Psoas muscle (tissue), 8 donors: Measurements from ENCODE around the gene REV3L. TPM values are rescaled to one million over a fixed set of nuclear protein-coding genes. Genes with fewer than 3 reads are reported as not detected.
"Not testable (repeated sequence)": the region's sequence is repeated elsewhere in the genome, so short reads cannot be mapped to it uniquely, and the experiment has no call there.

Experiments
- ATAC-seq, 4 donors: fragments of 200-7000 bp; cut with Tn5 transposase; one replicate each; pipeline ENCODE4 v1.9.1; 2020; ENCODE audit warnings: moderate library complexity in 3 of 4, mild to moderate bottlenecking in 2 of 4
- DNase-seq, 2 donors: peaks; one replicate each; pipeline ENCODE4 v3.0.0-alpha.2; 2020
- H3K27ac ChIP-seq: fragments of 200-600 bp; one replicate; pipeline ENCODE4 v1.8.0; 2022
- H3K27me3 ChIP-seq, 3 donors: fragments of 200-600 bp in 1 of 3; one replicate each; pipeline versions ENCODE4 v1.6.1 to v1.8.0; 2013 to 2022; ENCODE audit warnings: low read length in 2 of 3, mild to moderate bottlenecking in 2 of 3, moderate library complexity in 1 of 3; ENCODE audit not compliant: insufficient read depth in 3 of 3
- H3K36me3 ChIP-seq, 2 donors: fragments of 200-600 bp in 1 of 2; one replicate each; pipeline versions ENCODE4 v1.6.1 to v1.8.0; 2013 to 2022; ENCODE audit warnings: low read depth in 1 of 2, mild to moderate bottlenecking in 1 of 2, moderate library complexity in 1 of 2; ENCODE audit not compliant: insufficient read depth in 1 of 2
- H3K4me1 ChIP-seq: fragments of 200-600 bp; one replicate; pipeline ENCODE4 v1.8.0; 2022
- H3K4me3 ChIP-seq: fragments of 200-600 bp; one replicate; pipeline ENCODE4 v1.8.0; 2022; ENCODE audit warnings: mild to moderate bottlenecking
- H3K9me3 ChIP-seq: fragments of 200-600 bp; one replicate; pipeline ENCODE4 v1.8.0; 2022
- WGBS, 3 donors: extraction: QIAGEN DNeasy Blood & Tissue Kit; methylation state at CpG; one replicate each; pipeline versions ENCODE4 v1.1.6 to v1.1.7; 2013; 5-methylcytosine and 5-hydroxymethylcytosine counted together
- intact Hi-C, 2 donors: fragments of 100-400 bp; cut with DNase I; formaldehyde crosslinking; loops; one replicate each; pipeline versions ENCODE4 v1.11.0 to v1.14.2; 2022
- polyA plus RNA-seq, 3 donors: library from polyadenylated mRNA; stranded (reverse); fragments of 200-250 nt; gene quantifications; one replicate each; pipeline ENCODE4 v1.2.3, GENCODE V29; 2013
- total RNA-seq, 4 donors: library from RNA; stranded (reverse); fragmentation: NEBNext Ultra II Directional in 2 of 4; extraction: Animal tissue kit (Norgen Biotek cat#: 25700) in 2 of 4; gene quantifications; one replicate each; pipeline versions ENCODE4 v1.2.1 to v1.2.4, GENCODE V29; 2021 to 2023
- TF ChIP-seq, protein P1 (sequence below): fragments of 200-600 bp; IDR thresholded peaks from one replicate; pipeline ENCODE4 v1.8.0; 2022; ENCODE audit warnings: antibody characterized with exemption
- donor health status: healthy with polysubstance abuse.
- donor health status: DM: no; HTN: no; CAD: no; lungs with moderate emphysema.
- donor health status: Bipolar disorder and iron deficiency.
- donor health status: healthy.
- donor health status: DM: yes; HTN: yes; CAD: no.
- donor health status: DM: no; HTN: no; CAD: no.
- donor health status: DM: no; HTN: no; CAD: no.
- donor health status: DM: yes; HTN: yes; CAD: no.

REV3L gene
- total and polyA plus RNA-seq, 7 donors, result 9.0 to 36.3 (median 18.8) TPM

DNA sequence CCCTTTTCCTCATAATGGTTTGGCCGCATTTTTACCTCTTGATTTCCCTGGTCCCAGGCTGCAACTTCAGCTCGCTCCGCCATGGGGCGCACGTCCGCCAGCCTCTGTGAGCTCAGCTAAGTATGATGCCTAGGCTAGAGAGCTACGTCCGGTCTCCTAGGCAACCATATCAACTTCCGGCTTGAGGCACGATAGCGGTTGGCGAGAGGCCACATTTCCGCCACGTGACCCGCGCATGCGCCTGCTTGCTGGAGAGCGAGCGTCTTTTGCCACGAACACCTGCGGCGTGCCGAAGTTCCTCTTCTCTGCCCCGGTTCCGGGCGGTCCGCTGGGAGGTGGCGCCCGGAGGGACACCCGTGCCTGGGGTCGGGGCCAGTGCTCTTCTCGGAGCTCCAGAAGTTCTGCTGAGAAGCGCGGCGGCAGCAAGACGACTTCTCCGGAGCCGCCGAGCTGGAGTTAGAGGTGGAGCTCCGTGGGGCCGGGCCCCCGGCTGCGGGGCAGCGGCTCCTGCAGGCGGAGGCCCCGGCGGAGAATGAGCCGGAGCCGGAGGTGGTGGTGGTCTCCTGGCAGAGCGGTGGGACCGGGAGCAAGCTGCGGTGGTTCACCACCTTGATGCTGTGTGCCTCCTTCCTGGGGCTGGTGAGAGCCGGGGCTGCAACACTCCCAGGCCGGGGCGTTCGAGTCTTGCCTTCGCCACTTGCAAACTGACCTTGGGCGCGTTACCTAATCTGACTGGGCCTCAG lies 223.8 kb downstream of the REV3L start:
- Histone ChIP-seq H3K27ac (peak overlapping the region; percentile 87), H3K4me3 (peak overlapping the region; percentile 75), H3K9me3 (no peaks in the 10 kb centered on the region), H3K27me3 (no peaks in the 10 kb centered on the region), H3K4me1 (peaks cover 7% of the 10 kb centered on the region), H3K36me3 (peaks cover 0 to 4% of the 10 kb centered on the region in 2 donors)
- DNase-seq, result peak; percentile 98 to 99
- TF ChIP-seq, protein P1, sequence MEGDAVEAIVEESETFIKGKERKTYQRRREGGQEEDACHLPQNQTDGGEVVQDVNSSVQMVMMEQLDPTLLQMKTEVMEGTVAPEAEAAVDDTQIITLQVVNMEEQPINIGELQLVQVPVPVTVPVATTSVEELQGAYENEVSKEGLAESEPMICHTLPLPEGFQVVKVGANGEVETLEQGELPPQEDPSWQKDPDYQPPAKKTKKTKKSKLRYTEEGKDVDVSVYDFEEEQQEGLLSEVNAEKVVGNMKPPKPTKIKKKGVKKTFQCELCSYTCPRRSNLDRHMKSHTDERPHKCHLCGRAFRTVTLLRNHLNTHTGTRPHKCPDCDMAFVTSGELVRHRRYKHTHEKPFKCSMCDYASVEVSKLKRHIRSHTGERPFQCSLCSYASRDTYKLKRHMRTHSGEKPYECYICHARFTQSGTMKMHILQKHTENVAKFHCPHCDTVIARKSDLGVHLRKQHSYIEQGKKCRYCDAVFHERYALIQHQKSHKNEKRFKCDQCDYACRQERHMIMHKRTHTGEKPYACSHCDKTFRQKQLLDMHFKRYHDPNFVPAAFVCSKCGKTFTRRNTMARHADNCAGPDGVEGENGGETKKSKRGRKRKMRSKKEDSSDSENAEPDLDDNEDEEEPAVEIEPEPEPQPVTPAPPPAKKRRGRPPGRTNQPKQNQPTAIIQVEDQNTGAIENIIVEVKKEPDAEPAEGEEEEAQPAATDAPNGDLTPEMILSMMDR, result peak; percentile 95
- WGBS, 3 donors, result 1% methylated on average over 54 to 59 of the region's 59 CpGs
- ATAC-seq, result peak; percentile 98 to 99 (median 98)
- intact Hi-C loops, result loop anchor here in 1 of 2 donors (5.0 to 10.0 kb wide), 2 partner anchors 223 to 786 kb away; partner anchors contain the start of gene REV3L

DNA sequence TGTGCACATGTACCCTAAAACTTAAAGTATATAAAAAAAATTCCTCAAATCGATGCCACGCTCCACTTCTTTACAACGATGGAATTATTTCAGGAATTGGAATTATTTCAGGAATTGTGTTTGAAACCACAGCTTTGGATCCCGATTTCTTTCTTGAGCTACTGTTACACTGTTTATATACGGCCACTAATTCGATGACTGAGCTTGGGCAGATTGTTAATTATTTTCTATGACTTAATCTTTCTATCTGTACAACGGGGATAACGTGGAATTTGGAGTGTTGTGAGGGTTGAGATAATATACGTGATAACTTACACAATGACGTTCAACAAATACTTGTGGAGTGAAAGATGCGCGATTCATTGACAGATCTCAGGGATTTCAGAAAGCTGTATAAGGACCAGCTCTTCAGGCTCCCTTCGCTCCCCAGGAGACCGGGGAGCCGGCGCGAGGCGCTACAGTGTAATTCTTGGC lies 224.4 kb downstream of the REV3L start:
- Histone ChIP-seq H3K27me3 (no peaks in the 10 kb centered on the region), H3K27ac (peak overlapping the region; percentile 87), H3K36me3 (no peaks in the 10 kb centered on the region), H3K9me3 (no peaks in the 10 kb centered on the region), H3K4me3 (peak overlapping the region; percentile 75), H3K4me1 (peaks cover 7% of the 10 kb centered on the region)
- 8 to 11% (median 9%) methylated on average over 18 of the region's 18 CpGs for WGBS, 3 donors
- intact Hi-C loops, result loop anchor here in 1 of 2 donors (5.0 to 10.0 kb wide), 2 partner anchors 224 to 786 kb away; partner anchors contain the start of gene REV3L
- no peak for DNase-seq
- ATAC-seq, result no peak
- TF ChIP-seq, protein P1, result no peak

DNA sequence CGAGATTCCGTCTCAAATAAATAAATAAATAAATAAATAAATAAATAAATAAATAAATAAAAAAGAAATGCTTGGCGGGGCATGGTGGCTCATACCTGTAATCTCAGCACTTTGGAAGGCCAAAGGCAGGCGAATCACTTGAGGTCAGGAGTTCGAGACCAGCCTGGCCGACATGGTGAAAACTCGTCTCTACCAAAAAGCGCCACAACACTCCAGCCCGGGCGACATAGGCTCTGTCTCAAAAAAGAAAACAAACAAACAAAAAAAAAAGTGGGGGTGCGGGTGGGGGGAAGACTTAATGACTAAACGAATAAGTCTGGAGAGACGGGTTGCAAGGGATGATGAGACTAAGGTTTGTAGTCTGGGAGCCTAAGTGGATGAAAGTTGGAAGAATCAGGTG lies 225.0 kb downstream of the REV3L start:
- Histone ChIP-seq H3K27me3 (no peaks in the 10 kb centered on the region), H3K36me3 (no peaks in the 10 kb centered on the region), H3K4me3 (no peak overlapping the region), H3K27ac (no peak overlapping the region), H3K4me1 (peaks cover 7% of the 10 kb centered on the region), H3K9me3 (no peaks in the 10 kb centered on the region)
- TF ChIP-seq, protein P1, result no peak
- ATAC-seq, result no peak
- 93 to 94% (median 94%) methylated on average over 13 of the region's 13 CpGs for WGBS, 3 donors
- DNase-seq, result no peak
- intact Hi-C loops, result loop anchor here in 1 of 2 donors (5.0 to 10.0 kb wide), 2 partner anchors 224 to 787 kb away; partner anchors contain the start of gene REV3L

DNA sequence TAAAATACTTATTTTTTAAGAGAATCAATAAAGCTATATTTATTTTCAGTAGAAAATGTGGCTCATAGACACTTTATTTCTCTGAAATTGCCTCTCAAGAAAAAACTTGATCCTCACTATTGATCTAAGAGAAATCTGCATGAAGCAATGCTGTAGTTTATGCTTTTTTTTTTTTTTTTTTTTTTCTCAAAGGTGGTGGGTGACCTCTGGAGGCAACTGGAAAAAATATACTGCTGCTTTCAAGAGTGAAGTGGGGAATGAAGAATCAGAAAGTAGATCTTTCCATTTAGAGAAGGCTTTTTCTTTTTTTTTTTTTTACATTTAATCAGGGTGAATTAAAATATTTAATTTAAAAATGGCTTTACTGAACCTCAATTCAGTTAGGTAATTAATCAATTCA lies 226.4 kb downstream of the REV3L start:
- ATAC-seq (no peak), DNase-seq (no peak)
- no peaks in the 10 kb centered on the region for H3K27me3 ChIP-seq
- H3K4me1 ChIP-seq, result peaks cover 7% of the 10 kb centered on the region
- H3K27ac ChIP-seq, result no peak overlapping the region
- H3K4me3 ChIP-seq, result no peak overlapping the region
- no peaks in the 10 kb centered on the region for H3K36me3 ChIP-seq
- intact Hi-C loops, result loop anchor here in 1 of 2 donors (5.0 to 10.0 kb wide), 2 partner anchors 226 to 788 kb away; partner anchors contain the start of gene REV3L
- TF ChIP-seq, protein P1, result peak; percentile 3
- no peaks in the 10 kb centered on the region for H3K9me3 ChIP-seq

DNA sequence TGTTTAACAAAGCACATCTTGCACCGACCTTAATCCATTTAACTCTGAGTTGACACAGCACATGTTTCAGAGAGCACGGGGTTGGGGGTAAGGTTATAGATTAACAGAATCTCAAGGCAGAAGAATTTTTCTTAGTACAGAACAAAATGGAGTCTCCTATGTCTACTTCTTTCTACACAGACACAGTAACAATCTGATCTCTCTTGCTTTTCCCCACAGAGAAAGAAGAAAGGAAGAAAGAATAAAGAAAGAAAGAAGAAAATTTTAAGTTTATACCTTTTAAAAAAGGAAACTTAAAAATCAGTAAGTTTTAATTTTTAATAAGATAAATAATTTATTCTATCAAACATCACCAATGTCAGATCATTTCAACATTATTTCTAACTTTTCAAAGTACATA lies 227.2 kb downstream of the REV3L start:
- H3K4me3 ChIP-seq, H3K9me3 ChIP-seq, H3K4me1 ChIP-seq, H3K36me3 ChIP-seq, H3K27me3 ChIP-seq, ATAC-seq, H3K27ac ChIP-seq, DNase-seq: not testable (repeated sequence)
- intact Hi-C loops, result loop anchor here in 1 of 2 donors (5.0 to 10.0 kb wide), 2 partner anchors 226 to 789 kb away; partner anchors contain the start of gene REV3L
- WGBS, 3 donors, result 35 to 38% (median 37%) methylated on average over 2 of the region's 2 CpGs
